Osteoblast (primary cell): ENCODE data around the gene LMAN2L. TPM values are rescaled to one million over a fixed set of nuclear protein-coding genes. Genes with fewer than 3 reads are reported as not detected.
A peak's percentile ranks its signal among the peaks of the same experiment; 100 is the strongest.

ENCODE experiments used
- DNase-seq: peaks from one replicate; pipeline ENCODE4 v3.0.0; 2011; ENCODE audit warnings: low spot score, mixed read lengths; ENCODE audit not compliant: insufficient read length; ENCODE audit errors: missing footprints
- H2AFZ ChIP-seq: 2 replicates; pipeline ENCODE4 v1.6.0; 2011; ENCODE audit warnings: mild to moderate bottlenecking, low read length
- H3K27ac ChIP-seq: 2 replicates; pipeline ENCODE4 v1.5.1; 2011; ENCODE audit warnings: mild to moderate bottlenecking, low read depth, low read length, moderate library complexity
- H3K27me3 ChIP-seq: 2 replicates; pipeline ENCODE4 v1.6.0; 2012; ENCODE audit warnings: mild to moderate bottlenecking, control low read depth, inconsistent platforms, low read length, moderate library complexity; ENCODE audit not compliant: insufficient read depth
- H3K36me3 ChIP-seq: 2 replicates; pipeline ENCODE4 v1.5.1; 2011; ENCODE audit warnings: mild to moderate bottlenecking, low read length, control low read depth, moderate library complexity; ENCODE audit not compliant: insufficient read depth
- H3K4me1 ChIP-seq: 2 replicates; pipeline ENCODE4 v1.5.1; 2011; ENCODE audit warnings: mild to moderate bottlenecking, low read length, control low read depth, moderate library complexity; ENCODE audit not compliant: insufficient read depth
- H3K4me2 ChIP-seq: 2 replicates; pipeline ENCODE4 v1.6.0; 2011; ENCODE audit warnings: mild to moderate bottlenecking, low read length; ENCODE audit not compliant: insufficient read depth
- H3K4me3 ChIP-seq: fragments of 200-600 bp; sonication (generic); 3 replicates; pipeline ENCODE4 v1.5.1; 2012; ENCODE audit warnings: mild to moderate bottlenecking, low read length, inconsistent platforms; ENCODE audit not compliant: insufficient read depth
- H3K79me2 ChIP-seq: 2 replicates; pipeline ENCODE4 v1.6.0; 2012; ENCODE audit warnings: mild to moderate bottlenecking, low read length, control low read depth, inconsistent platforms; ENCODE audit not compliant: insufficient read depth
- H3K9me3 ChIP-seq: 2 replicates; pipeline ENCODE4 v1.5.1; 2011; ENCODE audit warnings: low read depth, low read length, control low read depth
- H4K20me1 ChIP-seq: 2 replicates; pipeline ENCODE4 v1.6.0; 2012; ENCODE audit warnings: mild to moderate bottlenecking, low read length, control low read depth; ENCODE audit not compliant: insufficient read depth
- CTCF ChIP-seq: IDR thresholded peaks from 2 replicates; pipeline ENCODE4 v1.5.1; 2011; ENCODE audit warnings: mild to moderate bottlenecking, low read depth, low read length, moderate library complexity; ENCODE audit errors: extremely low read depth
- total RNA-seq: library from RNA; depleted of rRNA; stranded (reverse); fragments of >200 nt; gene quantifications from 2 replicates; pipeline ENCODE4 v1.2.3, GENCODE V29; 2012

LMAN2L gene
- total RNA-seq, 1 donor = 26.4 TPM

- H3K9me3 ChIP-seq = no peaks in the 10 kb centered on the region
- no peak overlapping the region for H2AFZ ChIP-seq
- no peaks in the 10 kb centered on the region for H3K36me3 ChIP-seq
- no peaks in the 10 kb centered on the region for H3K27me3 ChIP-seq
- H3K4me2 ChIP-seq = no peak overlapping the region
- no peak overlapping the region for H3K27ac ChIP-seq
- no peak for DNase-seq
- H3K79me2 ChIP-seq = no peaks in the 10 kb centered on the region
- H3K4me3 ChIP-seq = no peak overlapping the region
- peaks cover 3% of the 10 kb centered on the region for H4K20me1 ChIP-seq
- peaks cover 5% of the 10 kb centered on the region for H3K4me1 ChIP-seq
- no peak for TF ChIP-seq CTCF
Measured at GRCh38 chr2:96771796-96772618, 32.1 kb upstream of the LMAN2L start.

- DNase-seq = no peak
- no peaks in the 10 kb centered on the region for H3K79me2 ChIP-seq
- no peak overlapping the region for H3K4me2 ChIP-seq
- no peaks in the 10 kb centered on the region for H3K9me3 ChIP-seq
- no peaks in the 10 kb centered on the region for H3K36me3 ChIP-seq
- H2AFZ ChIP-seq = no peak overlapping the region
- peaks cover 3% of the 10 kb centered on the region for H4K20me1 ChIP-seq
- H3K27ac ChIP-seq = no peak overlapping the region
- H3K4me1 ChIP-seq = peaks cover 5% of the 10 kb centered on the region
- no peak for TF ChIP-seq CTCF
- H3K4me3 ChIP-seq = no peak overlapping the region
- H3K27me3 ChIP-seq = no peaks in the 10 kb centered on the region
Measured at GRCh38 chr2:96770442-96771202, 30.8 kb upstream of the LMAN2L start.

- Histone ChIP-seq H3K4me3 (no peak overlapping the region), H4K20me1 (no peaks in the 10 kb centered on the region), H3K27me3 (no peaks in the 10 kb centered on the region), H3K4me2 (no peak overlapping the region), H3K36me3 (no peaks in the 10 kb centered on the region), H3K9me3 (no peaks in the 10 kb centered on the region), H3K4me1 (no peaks in the 10 kb centered on the region), H3K79me2 (no peaks in the 10 kb centered on the region), H2AFZ (no peak overlapping the region), H3K27ac (no peak overlapping the region)
- no peak for DNase-seq
- no peak for TF ChIP-seq CTCF
Measured at GRCh38 chr2:96769814-96770213, 29.9 kb upstream of the LMAN2L start.

- Histone ChIP-seq H3K4me1 (peaks cover 9% of the 10 kb centered on the region), H3K27ac (no peak overlapping the region), H3K9me3 (no peaks in the 10 kb centered on the region), H3K27me3 (no peaks in the 10 kb centered on the region), H3K4me3 (no peak overlapping the region), H2AFZ (peak overlapping the region; percentile 25), H3K36me3 (no peaks in the 10 kb centered on the region), H3K4me2 (peak overlapping the region; percentile 2), H4K20me1 (peaks cover 5% of the 10 kb centered on the region), H3K79me2 (peaks cover 2% of the 10 kb centered on the region)
- DNase-seq = no peak
- TF ChIP-seq CTCF = no peak
Measured at GRCh38 chr2:96768083-96768561, 28.3 kb upstream of the LMAN2L start.
